H1 (cell line): ENCODE data around the gene NAPG. TPM values are rescaled to one million over a fixed set of nuclear protein-coding genes. Genes with fewer than 3 reads are reported as not detected.

Experiments
- CTCF ChIA-PET: fragments of 300-600 bp; sonication (Branson Sonifier 250); formaldehyde crosslinking; loops from one replicate; lab custom pipeline; 2021; ENCODE audit not compliant: partially characterized antibody; lab: Charles Lee
- POLR2A ChIA-PET: fragments of 300-600 bp; sonication (Branson Sonifier 250); formaldehyde crosslinking; loops from one replicate; lab custom pipeline; 2021; ENCODE audit warnings: inconsistent platforms; ENCODE audit not compliant: partially characterized antibody; lab: Charles Lee
- DNase-seq, 2 experiments: peaks; one replicate each; pipeline versions ENCODE4 v3.0.0 to v3.0.0-alpha.2; 2010 to 2022; ENCODE audit warnings: low spot score in 2 of 2, low read depth in 1 of 2, mixed read lengths in 1 of 2
- FAIRE-seq: peaks from 2 replicates; lab custom pipeline; 2011; peaks lifted over from hg19 to GRCh38; lab: Jason Lieb, UNC
- H2AFZ ChIP-seq: 2 replicates; pipeline ENCODE4 v1.8.1; 2012; ENCODE audit warnings: low read length, inconsistent platforms
- H2AK5ac ChIP-seq: 2 replicates; pipeline ENCODE4 v1.6.1; 2013; ENCODE audit warnings: low read depth, low read length
- H2BK120ac ChIP-seq: replicated peaks from 2 replicates; pipeline ENCODE3; 2013; ENCODE audit warnings: low read depth, low read length, inconsistent platforms
- H2BK12ac ChIP-seq: 2 replicates; pipeline ENCODE4 v1.6.1; 2013; ENCODE audit warnings: low read depth, low read length
- H2BK15ac ChIP-seq: 2 replicates; pipeline ENCODE4 v1.6.1; 2013; ENCODE audit warnings: low read length
- H2BK20ac ChIP-seq: 2 replicates; pipeline ENCODE4 v1.6.1; 2013; ENCODE audit warnings: low read length
- H2BK5ac ChIP-seq: 2 replicates; pipeline ENCODE4 v1.6.1; 2013; ENCODE audit warnings: low read depth, low read length
- H3K14ac ChIP-seq: 2 replicates; pipeline ENCODE4 v1.6.1; 2013; ENCODE audit warnings: inconsistent platforms; ENCODE audit not compliant: insufficient read length
- H3K18ac ChIP-seq: 2 replicates; pipeline ENCODE4 v1.6.1; 2013; ENCODE audit warnings: low read length; ENCODE audit errors: extremely low read depth
- H3K23ac ChIP-seq: 2 replicates; pipeline ENCODE4 v1.6.1; 2013; ENCODE audit warnings: inconsistent platforms; ENCODE audit not compliant: insufficient read length
- H3K23me2 ChIP-seq: 2 replicates; pipeline ENCODE4 v1.6.1; 2013; ENCODE audit warnings: low read depth, low read length
- H3K27ac ChIP-seq: 2 replicates; pipeline ENCODE4 v1.6.1; 2011; ENCODE audit warnings: low read depth, low read length, inconsistent platforms
- H3K27me3 ChIP-seq, 4 experiments: replicated peaks in 1 of 4; 1 replicate in 1 of 4; 2 replicates in 3 of 4; pipeline versions ENCODE4 v1.6.1 to v1.8.1; 2011 to 2013; ENCODE audit warnings: low read length in 3 of 4, mild to moderate bottlenecking in 3 of 4, inconsistent platforms in 2 of 4, mixed read lengths in 2 of 4, moderate library complexity in 1 of 4; ENCODE audit not compliant: control insufficient read depth in 3 of 4, insufficient read depth in 3 of 4; ENCODE audit errors: extremely low read depth in 1 of 4
- H3K36me3 ChIP-seq, 4 experiments: 2 replicates each; pipeline versions ENCODE4 v1.6.1 to v1.8.1; 2011 to 2013; ENCODE audit warnings: mild to moderate bottlenecking in 4 of 4, low read length in 3 of 4, moderate library complexity in 2 of 4, control low read depth in 1 of 4, inconsistent platforms in 1 of 4; ENCODE audit not compliant: insufficient read depth in 4 of 4, control insufficient read depth in 2 of 4
- H3K4ac ChIP-seq: replicated peaks from 2 replicates; pipeline ENCODE3; 2013; ENCODE audit warnings: low read length, low read depth, mixed read lengths, inconsistent platforms; ENCODE audit not compliant: insufficient read length
- H3K4me1 ChIP-seq, 4 experiments: replicated peaks in 1 of 4; 1 replicate in 1 of 4; 2 replicates in 3 of 4; pipeline versions ENCODE4 v1.6.1 to v1.8.1; 2011 to 2013; ENCODE audit warnings: low read length in 3 of 4, inconsistent platforms in 2 of 4, mixed read lengths in 1 of 4; ENCODE audit not compliant: insufficient read depth in 4 of 4, control insufficient read depth in 3 of 4
- H3K4me2 ChIP-seq, 2 experiments: 2 replicates each; pipeline versions ENCODE4 v1.6.1 to v1.8.1; 2011 to 2013; ENCODE audit warnings: low read depth in 2 of 2, low read length in 2 of 2, control low read depth in 1 of 2, inconsistent platforms in 1 of 2, mild to moderate bottlenecking in 1 of 2; ENCODE audit not compliant: insufficient read depth in 1 of 2
- H3K4me3 ChIP-seq, 4 experiments: fragments of 200-600, 300-600 bp in 1 of 4; sonication (generic), shearing (Covaris generic), sonication (Bioruptor Twin) in 1 of 4; 2 replicates each; pipeline versions ENCODE4 v1.5.1 to v1.8.1; 2011 to 2016; ENCODE audit warnings: low read length in 4 of 4, low read depth in 3 of 4, control low read depth in 2 of 4, inconsistent platforms in 2 of 4, mild to moderate bottlenecking in 2 of 4, mixed read lengths in 1 of 4, moderate library complexity in 1 of 4; ENCODE audit not compliant: insufficient read depth in 2 of 4; ENCODE audit errors: extremely low read depth in 1 of 4
- H3K56ac ChIP-seq: replicated peaks from 2 replicates; pipeline ENCODE3; 2013; ENCODE audit warnings: low read depth, mild to moderate bottlenecking, mixed read lengths, low read length, inconsistent platforms; ENCODE audit not compliant: insufficient read length
- H3K79me1 ChIP-seq: 2 replicates; pipeline ENCODE4 v1.6.1; 2013; ENCODE audit warnings: low read depth, low read length, control low read depth
- H3K79me2 ChIP-seq, 2 experiments: 2 replicates each; pipeline versions ENCODE4 v1.6.1 to v1.8.1; 2012 to 2013; ENCODE audit warnings: low read length in 2 of 2, mild to moderate bottlenecking in 2 of 2, inconsistent platforms in 1 of 2; ENCODE audit not compliant: insufficient read depth in 2 of 2, control insufficient read depth in 1 of 2
- H3K9ac ChIP-seq, 4 experiments: replicated peaks in 1 of 4; 1 replicate in 1 of 4; 2 replicates in 3 of 4; pipeline versions ENCODE4 v1.6.1 to v1.8.1; 2011 to 2013; ENCODE audit warnings: low read depth in 3 of 4, low read length in 3 of 4, control low read depth in 2 of 4, mild to moderate bottlenecking in 2 of 4, moderate library complexity in 2 of 4, inconsistent platforms in 1 of 4; ENCODE audit errors: extremely low read depth in 1 of 4
- H3K9me3 ChIP-seq, 2 experiments: 2 replicates each; pipeline versions ENCODE4 v1.6.1 to v1.8.1; 2012 to 2013; ENCODE audit warnings: mild to moderate bottlenecking in 2 of 2, moderate library complexity in 2 of 2, control low read depth in 1 of 2, inconsistent platforms in 1 of 2, low read depth in 1 of 2, low read length in 1 of 2, mixed read lengths in 1 of 2; ENCODE audit not compliant: insufficient read depth in 2 of 2
- H4K20me1 ChIP-seq, 2 experiments: replicated peaks in 1 of 2; 2 replicates each; pipeline versions ENCODE3 to v1.8.1; 2011 to 2013; ENCODE audit warnings: inconsistent platforms in 2 of 2, low read length in 2 of 2, mild to moderate bottlenecking in 1 of 2; ENCODE audit not compliant: insufficient read depth in 2 of 2, control insufficient read depth in 1 of 2
- H4K5ac ChIP-seq: 2 replicates; pipeline ENCODE4 v1.6.1; 2013; ENCODE audit warnings: low read length, low read depth, mixed read lengths, inconsistent platforms; ENCODE audit not compliant: insufficient read length
- H4K8ac ChIP-seq: 2 replicates; pipeline ENCODE4 v1.8.0; 2013; ENCODE audit warnings: mild to moderate bottlenecking, moderate library complexity, low read length, inconsistent platforms; ENCODE audit not compliant: insufficient read depth; ENCODE audit errors: extremely low read depth
- H4K91ac ChIP-seq: replicated peaks from 2 replicates; pipeline ENCODE3; 2013; ENCODE audit warnings: low read length, mixed read lengths, inconsistent platforms; ENCODE audit not compliant: insufficient read length
- ASH2L ChIP-seq: fragments of 200-600, 300-600 bp; sonication (generic); IDR thresholded peaks from one replicate; pipeline ENCODE4 v1.7.1; 2017; ENCODE audit warnings: low read length
- BRCA1 ChIP-seq: IDR thresholded peaks from 2 replicates; pipeline ENCODE4 v1.6.1; 2012; ENCODE audit warnings: low read depth, low read length, improper control_type of control experiment
- HDAC2 ChIP-seq, 2 experiments: fragments of 300-600 bp in 1 of 2; sonication (generic) in 1 of 2; IDR thresholded peaks; 2 replicates each; pipeline ENCODE4 v1.6.1; 2011 to 2012; ENCODE audit warnings: low read depth in 2 of 2, low read length in 2 of 2, mild to moderate bottlenecking in 2 of 2, moderate library complexity in 2 of 2, borderline replicate concordance in 1 of 2, inconsistent platforms in 1 of 2
- HDAC6 ChIP-seq: IDR thresholded peaks from one replicate; pipeline ENCODE4 v1.7.1; 2012; ENCODE audit warnings: low read depth, mild to moderate bottlenecking, inconsistent platforms, low read length, moderate library complexity
- PHF8 ChIP-seq: fragments of 200-600 bp; sonication (generic); conservative IDR thresholded peaks from 2 replicates; pipeline ENCODE4 v1.7.1; 2012; ENCODE audit warnings: low read depth, mild to moderate bottlenecking, inconsistent platforms, low read length, moderate library complexity
- POLR2A ChIP-seq, 2 experiments: IDR thresholded peaks; 1 replicate in 1 of 2; 2 replicates in 1 of 2; pipeline ENCODE4 v1.6.1; 2011; ENCODE audit warnings: low read depth in 2 of 2, low read length in 2 of 2, mild to moderate bottlenecking in 2 of 2; ENCODE audit errors: control extremely low read depth in 1 of 2
- SIRT6 ChIP-seq: IDR thresholded peaks from one replicate; pipeline ENCODE4 v1.7.1; 2012; ENCODE audit warnings: low read length, inconsistent platforms
- SUZ12 ChIP-seq: fragments of 200-600 bp; sonication (generic); IDR thresholded peaks from 2 replicates; pipeline ENCODE4 v1.6.1; 2012; ENCODE audit warnings: mild to moderate bottlenecking, inconsistent platforms, low read length, moderate library complexity, mixed read lengths
- TCF12 ChIP-seq: IDR thresholded peaks from 2 replicates; pipeline ENCODE4 v1.6.1; 2011; ENCODE audit warnings: low read depth, mild to moderate bottlenecking, low read length
- WGBS, 2 experiments: shearing (Covaris generic) in 1 of 2; methylation state at CpG; one replicate each; pipeline versions ENCODE4 v1.1.6 to v1.1.7; 2013 to 2015; ENCODE audit warnings: low lambda C conversion rate in 2 of 2, mixed read lengths in 2 of 2, inconsistent platforms in 1 of 2, low coverage in 1 of 2, missing lambda C conversion rate in 1 of 2; ENCODE audit not compliant: insufficient replicate concordance in 2 of 2, insufficient coverage in 1 of 2, insufficient read length in 1 of 2; ENCODE audit errors: extremely low coverage in 1 of 2, missing lambda C conversion rate in 1 of 2; 5-methylcytosine and 5-hydroxymethylcytosine counted together
- polyA plus RNA-seq, 7 experiments: library from polyadenylated mRNA; depleted of rRNA in 3 of 7; stranded (reverse) in 5 of 7; unstranded in 2 of 7; fragments of >200 nt in 5 of 7; fragments of 200-250 nt in 2 of 7; gene quantifications; 1 replicate in 5 of 7; 2 replicates in 1 of 7; 4 replicates in 1 of 7; pipeline versions ENCODE4 v1.2.1 to v1.2.3, GENCODE V29; 2011 to 2013; ENCODE audit warnings: missing spikeins in 2 of 7, mixed read lengths in 2 of 7
- total RNA-seq: library from RNA; stranded (reverse); fragmentation: NEBNext Ultra II Directional; extraction: Animal tissue kit (Norgen Biotek cat#: 25700); gene quantifications from 2 replicates; pipeline ENCODE4 v1.2.1, GENCODE V29; 2021
- TF ChIP-seq, protein P1 (sequence below): IDR thresholded peaks from 2 replicates; pipeline ENCODE4 v1.6.1; 2012; ENCODE audit warnings: low read length, inconsistent platforms

The NAPG gene
- total and polyA plus RNA-seq, 2 of the 8 experiments (the other 6 are each of a cell fraction or from before 2014, with no cell fraction given) = 8.0 to 23.5 TPM

- Histone ChIP-seq H3K9me3 (peaks cover 9 to 21% of the 10 kb centered on the region in 2 experiments; a peak in 3 of 4 replicates), H3K23me2 (no peaks in the 10 kb centered on the region), H3K27ac (no peak overlapping the region), H3K9ac (no peak overlapping the region), H2BK120ac (no peak overlapping the region), H2BK12ac (no peak overlapping the region), H3K4ac (no peak overlapping the region), H2BK5ac (peak overlapping the region; percentile 40; the same call in 1 of the 2 replicates), H3K4me2 (no peak overlapping the region), H3K79me2 (no peaks in the 10 kb centered on the region), H4K5ac (no peak overlapping the region), H3K4me3 (no peak overlapping the region)
- no peak for FAIRE-seq
- no peak for DNase-seq
- no peak for TF ChIP-seq SUZ12
- TF ChIP-seq HDAC2 (IDR thresholded peaks at IDR 0.05; ENCODE audit: borderline replicate concordance in 1 of 2, low read depth in 2 of 2, low read length in 2 of 2) = no peak
- TF ChIP-seq BRCA1 = no peak
- TF ChIP-seq SIRT6 = no peak
- TF ChIP-seq, protein P1, sequence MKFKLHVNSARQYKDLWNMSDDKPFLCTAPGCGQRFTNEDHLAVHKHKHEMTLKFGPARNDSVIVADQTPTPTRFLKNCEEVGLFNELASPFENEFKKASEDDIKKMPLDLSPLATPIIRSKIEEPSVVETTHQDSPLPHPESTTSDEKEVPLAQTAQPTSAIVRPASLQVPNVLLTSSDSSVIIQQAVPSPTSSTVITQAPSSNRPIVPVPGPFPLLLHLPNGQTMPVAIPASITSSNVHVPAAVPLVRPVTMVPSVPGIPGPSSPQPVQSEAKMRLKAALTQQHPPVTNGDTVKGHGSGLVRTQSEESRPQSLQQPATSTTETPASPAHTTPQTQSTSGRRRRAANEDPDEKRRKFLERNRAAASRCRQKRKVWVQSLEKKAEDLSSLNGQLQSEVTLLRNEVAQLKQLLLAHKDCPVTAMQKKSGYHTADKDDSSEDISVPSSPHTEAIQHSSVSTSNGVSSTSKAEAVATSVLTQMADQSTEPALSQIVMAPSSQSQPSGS = no peak
- no peak for TF ChIP-seq POLR2A (IDR thresholded peaks at IDR 0.05; ENCODE audit: control extremely low read depth in 1 of 2, low read depth in 2 of 2, low read length in 2 of 2)
- TF ChIP-seq HDAC6 = no peak
- TF ChIP-seq PHF8 = no peak
- TF ChIP-seq ASH2L = no peak
- TF ChIP-seq TCF12 = no peak
- TF ChIP-seq, all 59 proteins: peak for 0
- Histone ChIP-seq H2AK5ac (0 out of 2 replicates have a peak overlapping the region, but pooled peaks have one; percentile 82), H2BK15ac (0 out of 2 replicates have a peak overlapping the region, but pooled peaks have one; percentile 72), H3K14ac (no peak overlapping the region), H2BK20ac (no peak overlapping the region), H4K91ac (no peak overlapping the region), H2AFZ (no peak overlapping the region), H3K23ac (no peak overlapping the region), H3K4me1 (no peaks in the 10 kb centered on the region), H4K20me1 (no peaks in the 10 kb centered on the region), H3K18ac (no peak overlapping the region; the same call in 1 of the 2 replicates), H3K56ac (no peak overlapping the region), H3K36me3 (no peaks in the 10 kb centered on the region), H3K27me3 (no peaks in the 10 kb centered on the region), H4K8ac (no peak overlapping the region), H3K79me1 (no peaks in the 10 kb centered on the region)
- 84% methylated on average over 12 of the region's 12 CpGs; no CpG with 5 or more reads in 1 of the 2 experiments for WGBS, 2 experiments
- CTCF ChIA-PET = interaction anchor here (1.7 kb wide), 2 partner anchors 19 to 575 kb away, joined by 4 to 5 read pairs; no protein-coding TSS in a partner anchor
- POLR2A ChIA-PET = no interaction called here
Observed at GRCh38 chr18:10579079-10579867, 53.4 kb downstream of the NAPG start.
